Gastroesophageal sphincter (tissue), 3 donors: ENCODE data around the gene KCTD19.

Source experiments
- EP300 ChIP-seq: sonication (generic); formaldehyde crosslinking; IDR thresholded peaks from one replicate; pipeline ENCODE4 v1.6.1; 2017; ENCODE audit warnings: antibody characterized with exemption, mild to moderate bottlenecking
- POLR2A ChIP-seq, 2 donors: fragments of 450-650 bp; IDR thresholded peaks; one replicate each; pipeline ENCODE4 v1.6.1; 2017; ENCODE audit warnings: antibody characterized with exemption in 2 of 2, mild to moderate bottlenecking in 2 of 2, moderate library complexity in 1 of 2
- POLR2AphosphoS5 ChIP-seq: sonication (generic); formaldehyde crosslinking; IDR thresholded peaks from one replicate; pipeline ENCODE4 v1.6.1; 2017; ENCODE audit warnings: antibody characterized with exemption
- TF ChIP-seq, protein P1 (sequence below), 4 experiments: fragments of 200-600 bp in 2 of 4; fragments of 450-650 bp in 2 of 4; sonication (generic) in 1 of 4; IDR thresholded peaks; one replicate each; pipeline ENCODE4 v1.5.1; 2017 to 2019; ENCODE audit warnings: antibody characterized with exemption in 4 of 4, mild to moderate bottlenecking in 2 of 4, moderate library complexity in 2 of 4

DNA sequence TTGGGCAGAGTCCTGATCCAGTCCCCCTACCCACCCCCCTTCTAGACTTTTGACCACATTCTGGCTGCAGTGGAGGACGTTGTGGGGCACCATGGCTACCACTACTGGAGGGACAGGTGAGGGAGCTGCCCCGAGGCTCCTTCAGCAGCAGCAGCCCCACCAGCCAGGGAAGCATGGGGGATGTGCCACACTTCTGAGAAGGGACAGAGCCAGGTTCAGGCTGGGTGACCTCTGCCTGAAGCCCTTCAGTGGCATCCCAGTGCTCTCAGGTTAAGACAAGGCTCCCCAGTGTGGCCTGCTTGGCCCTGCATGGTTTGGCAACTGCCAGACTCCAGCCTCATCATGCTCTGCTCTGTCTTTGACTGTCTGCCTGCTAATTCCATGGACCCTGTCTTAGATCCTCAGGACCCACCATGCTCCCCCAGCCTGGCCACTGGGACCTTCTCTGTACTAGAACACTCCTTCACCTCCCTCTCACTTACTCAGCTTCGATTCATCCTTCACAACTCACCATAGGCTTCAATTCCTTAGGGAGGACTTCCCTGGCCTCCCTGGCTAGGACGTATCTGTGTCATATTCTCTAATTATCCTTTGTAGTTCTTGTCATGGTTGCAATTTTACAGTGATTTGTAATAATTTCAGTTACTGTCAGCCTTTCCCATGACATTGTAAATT, 68.9 kb downstream of the KCTD19 start:
- TF ChIP-seq, protein P1, sequence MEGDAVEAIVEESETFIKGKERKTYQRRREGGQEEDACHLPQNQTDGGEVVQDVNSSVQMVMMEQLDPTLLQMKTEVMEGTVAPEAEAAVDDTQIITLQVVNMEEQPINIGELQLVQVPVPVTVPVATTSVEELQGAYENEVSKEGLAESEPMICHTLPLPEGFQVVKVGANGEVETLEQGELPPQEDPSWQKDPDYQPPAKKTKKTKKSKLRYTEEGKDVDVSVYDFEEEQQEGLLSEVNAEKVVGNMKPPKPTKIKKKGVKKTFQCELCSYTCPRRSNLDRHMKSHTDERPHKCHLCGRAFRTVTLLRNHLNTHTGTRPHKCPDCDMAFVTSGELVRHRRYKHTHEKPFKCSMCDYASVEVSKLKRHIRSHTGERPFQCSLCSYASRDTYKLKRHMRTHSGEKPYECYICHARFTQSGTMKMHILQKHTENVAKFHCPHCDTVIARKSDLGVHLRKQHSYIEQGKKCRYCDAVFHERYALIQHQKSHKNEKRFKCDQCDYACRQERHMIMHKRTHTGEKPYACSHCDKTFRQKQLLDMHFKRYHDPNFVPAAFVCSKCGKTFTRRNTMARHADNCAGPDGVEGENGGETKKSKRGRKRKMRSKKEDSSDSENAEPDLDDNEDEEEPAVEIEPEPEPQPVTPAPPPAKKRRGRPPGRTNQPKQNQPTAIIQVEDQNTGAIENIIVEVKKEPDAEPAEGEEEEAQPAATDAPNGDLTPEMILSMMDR (IDR thresholded peaks at IDR 0.05) = no peak
- TF ChIP-seq POLR2A (IDR thresholded peaks at IDR 0.05) = no peak
- no peak for TF ChIP-seq POLR2AphosphoS5
- no peak for TF ChIP-seq EP300
